ENCODE data around the gene PSME2. TPM values are rescaled to one million over a fixed set of nuclear protein-coding genes. Genes with fewer than 3 reads are reported as not detected.
A peak's percentile ranks its signal among the peaks of the same experiment; 100 is the strongest.

PSME2 gene
- total RNA-seq, 1 donor from 2014 or later, result 53.6 TPM

GRCh38 chr14:24095271-24096068, 50.9 kb downstream of the PSME2 start:
- DNase-seq (ENCODE audit: low spot score), result no peak
- Mint-ChIP-seq H3K4me1 (ENCODE audit: low read depth) (peaks cover 38% of the 10 kb centered on the region), H3K27me3 (ENCODE audit: low read depth) (no peaks in the 10 kb centered on the region), H3K27ac (ENCODE audit: unreplicated experiment) (peak overlapping the region; percentile 97), H3K9me3 (ENCODE audit: low read depth) (no peaks in the 10 kb centered on the region), H3K4me3 (ENCODE audit: unreplicated experiment) (peak overlapping the region; percentile 99), H3K36me3 (ENCODE audit: low read depth) (peaks cover 18% of the 10 kb centered on the region)
- no peak for TF ChIP-seq CTCF (IDR thresholded peaks at IDR 0.05)

- no peak for DNase-seq (ENCODE audit: low spot score)
- Mint-ChIP-seq H3K4me3 (ENCODE audit: unreplicated experiment) (peak overlapping the region; percentile 99), H3K27me3 (ENCODE audit: low read depth) (no peaks in the 10 kb centered on the region), H3K4me1 (ENCODE audit: low read depth) (peaks cover 38% of the 10 kb centered on the region), H3K36me3 (ENCODE audit: low read depth) (peaks cover 15% of the 10 kb centered on the region), H3K9me3 (ENCODE audit: low read depth) (no peaks in the 10 kb centered on the region), H3K27ac (ENCODE audit: unreplicated experiment) (peak overlapping the region; percentile 97)
- no peak for TF ChIP-seq CTCF (IDR thresholded peaks at IDR 0.05)
Measured at GRCh38 chr14:24094841-24095270, 51.6 kb downstream of the PSME2 start.

DNA sequence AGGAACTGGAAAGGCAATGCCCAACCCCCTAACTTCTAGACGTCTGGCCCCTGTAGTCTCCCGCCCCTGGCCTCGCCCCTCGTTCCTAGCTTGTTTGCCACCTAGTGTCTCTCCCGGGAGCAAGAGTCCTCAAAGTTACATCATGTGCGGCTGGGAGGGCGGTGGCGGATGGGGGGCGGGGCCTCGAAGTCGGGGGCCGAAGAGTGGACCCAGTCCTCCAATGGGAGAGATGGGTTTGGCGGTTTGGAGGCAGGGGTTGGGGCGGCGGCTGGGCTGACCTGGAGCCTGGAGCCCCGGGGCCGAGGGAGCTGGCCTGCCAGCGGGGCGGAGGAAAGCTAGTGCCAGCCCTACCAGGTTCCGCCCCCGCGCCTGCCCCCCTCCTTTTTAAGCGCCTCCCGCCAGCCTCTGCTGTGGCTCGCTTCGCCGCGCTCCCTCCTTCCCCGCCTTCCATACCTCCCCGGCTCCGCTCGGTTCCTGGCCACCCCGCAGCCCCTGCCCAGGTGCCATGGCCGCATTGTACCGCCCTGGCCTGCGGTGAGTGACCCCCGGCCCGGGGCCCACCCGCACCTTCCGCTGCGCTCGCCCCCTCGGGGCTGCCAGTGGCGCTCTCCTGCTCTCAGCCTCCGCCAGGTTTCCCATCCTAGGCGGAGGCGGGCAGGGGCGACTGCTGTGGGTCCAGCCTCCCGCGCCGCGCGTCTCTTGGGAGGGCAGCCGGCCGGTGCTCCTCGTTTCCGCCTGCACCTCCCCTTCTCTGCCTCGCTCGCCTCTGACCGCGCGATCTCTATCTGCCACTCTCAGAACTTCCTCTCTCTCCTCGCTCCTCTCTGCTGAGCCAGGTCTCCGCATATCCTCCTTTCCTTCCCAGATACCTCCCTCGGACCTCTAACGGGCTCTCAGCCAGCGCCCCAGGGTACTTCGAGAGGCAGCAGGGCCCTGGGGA, 52.2 kb downstream of the PSME2 start, which contains the start of gene PCK2:
TSS of gene PCK2 (plus strand) at position 411 of the 940 bp plus-strand sequence. CDS start at position 506, 95 bp downstream.
- DNase-seq (ENCODE audit: low spot score), result no peak
- TF ChIP-seq CTCF (IDR thresholded peaks at IDR 0.05), result peak; percentile 50
- H3K9me3 Mint-ChIP-seq (ENCODE audit: low read depth), result no peaks in the 10 kb centered on the region
- H3K27me3 Mint-ChIP-seq (ENCODE audit: low read depth), result no peaks in the 10 kb centered on the region
- H3K4me3 Mint-ChIP-seq (ENCODE audit: unreplicated experiment), result peak within 1 kb of the TSS; percentile 99
- peaks cover 10% of the 10 kb centered on the region for H3K36me3 Mint-ChIP-seq (ENCODE audit: low read depth)
- peak within 1 kb of the TSS; percentile 97 for H3K27ac Mint-ChIP-seq (ENCODE audit: unreplicated experiment)
- peaks cover 35% of the 10 kb centered on the region for H3K4me1 Mint-ChIP-seq (ENCODE audit: low read depth)

Small RNAs within 50 kb of the gene (microRNA-seq; reads per million reads assigned to microRNA genes)
- gene MIR7703 (ENCODE audit: borderline number of aligned reads), result not detected

Other genes starting within 250 kb of the PSME2 start
- gene DHRS4, start 192.8 kb downstream of the PSME2 start, total RNA-seq, result 16.8 to 18.2 TPM (median 16.9 TPM) in 3 replicates
- gene DHRS4L2, start 157.7 kb downstream of the PSME2 start, total RNA-seq, result 11.9 to 17.7 TPM (median 13.9 TPM) in 3 replicates
- gene CARMIL3, start 94.6 kb downstream of the PSME2 start, total RNA-seq, result 0.34 to 0.60 TPM (median 0.54 TPM) in 3 replicates
- gene CPNE6, start 75.0 kb downstream of the PSME2 start, total RNA-seq, result not detected in 3 replicates
- 18.7 to 126 TPM (median 118 TPM) in 3 replicates for gene PCK2, start 52.3 kb downstream of the PSME2 start, total RNA-seq
- gene DCAF11, start 31.8 kb downstream of the PSME2 start, total RNA-seq, result 30.7 to 41.5 TPM (median 32.9 TPM) in 3 replicates
- 1.2 to 1.6 TPM (median 1.3 TPM) in 3 replicates for gene NRL, start 31.7 kb downstream of the PSME2 start, total RNA-seq
- gene FITM1, start 16.0 kb downstream of the PSME2 start, total RNA-seq, result 0.27 TPM in 1 of 3 replicates, not detected in the others
- 59.2 to 76.1 TPM (median 64.9 TPM) in 3 replicates for gene PSME1, start 10.4 kb downstream of the PSME2 start, total RNA-seq
- gene EMC9, start 5.0 kb downstream of the PSME2 start, total RNA-seq, result 14.0 to 15.3 TPM (median 14.8 TPM) in 3 replicates
- 38.8 to 50.6 TPM (median 45.8 TPM) in 3 replicates for gene RNF31, start 888 bp upstream of the PSME2 start, total RNA-seq
- 28.9 to 38.4 TPM (median 37.8 TPM) in 3 replicates for gene IRF9, start 14.7 kb upstream of the PSME2 start, total RNA-seq
- 4.4 to 7.9 TPM (median 5.0 TPM) in 3 replicates for gene REC8, start 25.5 kb upstream of the PSME2 start, total RNA-seq
- 26.7 to 46.2 TPM (median 27.4 TPM) in 3 replicates for gene IPO4, start 42.2 kb upstream of the PSME2 start, total RNA-seq
- gene TM9SF1, start 48.8 kb upstream of the PSME2 start, total RNA-seq, result 60.3 to 92.0 TPM (median 61.0 TPM) in 3 replicates
- gene TSSK4, start 59.1 kb upstream of the PSME2 start, total RNA-seq, result 0.46 TPM in 1 of 3 replicates, not detected in the others
- 33.1 to 36.1 TPM (median 35.3 TPM) in 3 replicates for gene CHMP4A, start 66.9 kb upstream of the PSME2 start, total RNA-seq
- gene MDP1, start 69.5 kb upstream of the PSME2 start, total RNA-seq, result 23.2 to 25.7 TPM (median 23.6 TPM) in 3 replicates
- 154 to 169 TPM (median 159 TPM) in 3 replicates for gene NEDD8, start 85.8 kb upstream of the PSME2 start, total RNA-seq
- 43.1 to 66.5 TPM (median 47.9 TPM) in 3 replicates for gene GMPR2, start 86.3 kb upstream of the PSME2 start, total RNA-seq
- gene TINF2, start 96.0 kb upstream of the PSME2 start, total RNA-seq, result 60.1 to 85.5 TPM (median 72.6 TPM) in 3 replicates
- gene TGM1, start 116.6 kb upstream of the PSME2 start, total RNA-seq, result 3.2 to 5.0 TPM (median 3.3 TPM) in 3 replicates
- gene RABGGTA, start 125.0 kb upstream of the PSME2 start, total RNA-seq, result 27.0 to 34.9 TPM (median 27.4 TPM) in 3 replicates
- 25.6 to 41.4 TPM (median 29.3 TPM) in 3 replicates for gene DHRS1, start 153.2 kb upstream of the PSME2 start, total RNA-seq
- gene NOP9, start 153.2 kb upstream of the PSME2 start, total RNA-seq, result 19.4 to 30.4 TPM (median 20.7 TPM) in 3 replicates
- gene CIDEB, start 161.4 kb upstream of the PSME2 start, total RNA-seq, result not detected in 3 replicates
- 8.8 to 18.4 TPM (median 9.1 TPM) in 3 replicates for gene LTB4R2, start 163.5 kb upstream of the PSME2 start, total RNA-seq
- gene LTB4R, start 164.9 kb upstream of the PSME2 start, total RNA-seq, result 6.1 to 12.0 TPM (median 7.3 TPM) in 3 replicates
- 1.5 to 5.2 TPM (median 3.3 TPM) in 3 replicates for gene ADCY4, start 188.5 kb upstream of the PSME2 start, total RNA-seq
- 0.80 to 1.3 TPM (median 0.90 TPM) in 3 replicates for gene RIPK3, start 193.4 kb upstream of the PSME2 start, total RNA-seq
- gene NFATC4, start 221.6 kb upstream of the PSME2 start, total RNA-seq, result 93.4 to 99.2 TPM (median 97.7 TPM) in 3 replicates